Fibroblast of villous mesenchyme (primary cell): Measurements from ENCODE around the gene ACOT7. TPM values are rescaled to one million over a fixed set of nuclear protein-coding genes. Genes with fewer than 3 reads are reported as not detected.

Source experiments
- DNase-seq: peaks from one replicate; pipeline ENCODE4 v3.0.0-alpha.2; 2010; ENCODE audit warnings: low read depth
- H3K4me3 ChIP-seq: 2 replicates; pipeline ENCODE4 v1.5.1; 2011; ENCODE audit warnings: low read depth, mild to moderate bottlenecking, low read length
- total RNA-seq: library from RNA; depleted of rRNA; stranded (reverse); fragments of >200 nt; gene quantifications from 2 replicates; pipeline ENCODE4 v1.2.3, GENCODE V29; 2012
- TF ChIP-seq, protein P1 (sequence below): IDR thresholded peaks from 2 replicates; pipeline ENCODE4 v1.5.1; 2012; ENCODE audit warnings: low read depth, mild to moderate bottlenecking, low read length; ENCODE audit not compliant: insufficient read depth

ACOT7 gene
- total RNA-seq, 1 donor = 17.3 TPM

DNA sequence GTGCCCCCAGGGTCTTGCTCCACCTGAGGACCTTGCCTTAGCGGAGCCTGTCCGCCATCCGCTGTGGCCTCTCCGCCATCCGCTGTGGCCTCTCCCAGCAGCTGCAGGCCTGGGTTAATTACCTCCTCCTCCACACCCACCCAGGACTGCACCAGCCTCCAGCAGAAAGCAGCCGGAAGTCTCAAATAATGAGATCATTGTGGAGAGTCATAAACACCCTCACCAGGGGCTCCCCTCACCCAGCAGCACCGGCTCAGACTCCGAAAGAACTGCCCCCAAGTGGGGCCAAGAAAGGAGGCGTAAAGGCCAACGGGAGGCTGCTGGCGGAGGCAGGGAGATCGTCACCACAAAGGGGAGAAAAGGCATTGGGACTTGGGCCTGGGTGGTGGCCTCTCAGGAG, 122.0 kb downstream of the ACOT7 start:
- no peak overlapping the region for H3K4me3 ChIP-seq
- peak; percentile 39 for DNase-seq
- TF ChIP-seq, protein P1, sequence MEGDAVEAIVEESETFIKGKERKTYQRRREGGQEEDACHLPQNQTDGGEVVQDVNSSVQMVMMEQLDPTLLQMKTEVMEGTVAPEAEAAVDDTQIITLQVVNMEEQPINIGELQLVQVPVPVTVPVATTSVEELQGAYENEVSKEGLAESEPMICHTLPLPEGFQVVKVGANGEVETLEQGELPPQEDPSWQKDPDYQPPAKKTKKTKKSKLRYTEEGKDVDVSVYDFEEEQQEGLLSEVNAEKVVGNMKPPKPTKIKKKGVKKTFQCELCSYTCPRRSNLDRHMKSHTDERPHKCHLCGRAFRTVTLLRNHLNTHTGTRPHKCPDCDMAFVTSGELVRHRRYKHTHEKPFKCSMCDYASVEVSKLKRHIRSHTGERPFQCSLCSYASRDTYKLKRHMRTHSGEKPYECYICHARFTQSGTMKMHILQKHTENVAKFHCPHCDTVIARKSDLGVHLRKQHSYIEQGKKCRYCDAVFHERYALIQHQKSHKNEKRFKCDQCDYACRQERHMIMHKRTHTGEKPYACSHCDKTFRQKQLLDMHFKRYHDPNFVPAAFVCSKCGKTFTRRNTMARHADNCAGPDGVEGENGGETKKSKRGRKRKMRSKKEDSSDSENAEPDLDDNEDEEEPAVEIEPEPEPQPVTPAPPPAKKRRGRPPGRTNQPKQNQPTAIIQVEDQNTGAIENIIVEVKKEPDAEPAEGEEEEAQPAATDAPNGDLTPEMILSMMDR = no peak

DNA sequence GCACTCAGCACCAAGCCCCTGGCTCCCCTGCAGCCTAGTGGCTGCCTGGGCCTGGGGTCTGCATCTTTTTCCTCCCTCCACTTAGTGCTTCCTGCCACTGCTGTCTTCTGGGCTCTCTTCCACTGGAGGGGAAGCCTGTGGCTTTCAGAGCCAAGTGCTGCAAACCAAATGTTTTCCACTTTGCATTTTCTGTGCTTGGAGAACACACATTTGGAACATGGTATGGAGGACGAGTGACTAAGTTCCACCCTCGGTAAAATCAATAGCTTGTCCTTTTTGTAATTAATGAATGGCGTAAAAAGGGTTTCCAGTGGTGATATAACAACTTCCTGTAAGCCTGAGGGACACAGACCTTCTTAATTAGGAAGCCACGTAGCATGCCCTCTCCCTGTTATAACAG, 122.6 kb downstream of the ACOT7 start:
- no peak overlapping the region for H3K4me3 ChIP-seq
- TF ChIP-seq, protein P1 = no peak
- no peak for DNase-seq

DNA sequence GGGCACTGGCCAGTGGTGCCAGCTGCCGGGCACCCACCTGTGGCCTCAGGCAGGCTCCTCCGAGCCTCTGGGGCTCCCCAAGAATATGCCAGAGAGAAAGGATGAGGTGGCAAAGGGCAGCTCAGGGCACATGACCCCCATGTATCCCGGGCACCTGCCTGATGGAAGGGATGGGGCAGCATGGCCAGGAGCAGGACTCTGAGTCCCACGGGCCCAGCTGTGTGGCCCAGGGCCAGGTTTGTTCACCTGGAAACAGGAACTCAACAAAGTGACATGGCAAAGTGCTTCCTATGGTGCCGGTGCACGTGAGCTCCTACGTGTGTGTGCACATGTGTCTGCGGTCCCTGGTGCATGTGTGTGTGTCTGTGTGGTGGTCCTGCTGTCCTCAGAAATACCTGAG, 123.2 kb downstream of the ACOT7 start:
- H3K4me3 ChIP-seq = no peak overlapping the region
- TF ChIP-seq, protein P1 = no peak
- no peak for DNase-seq

DNA sequence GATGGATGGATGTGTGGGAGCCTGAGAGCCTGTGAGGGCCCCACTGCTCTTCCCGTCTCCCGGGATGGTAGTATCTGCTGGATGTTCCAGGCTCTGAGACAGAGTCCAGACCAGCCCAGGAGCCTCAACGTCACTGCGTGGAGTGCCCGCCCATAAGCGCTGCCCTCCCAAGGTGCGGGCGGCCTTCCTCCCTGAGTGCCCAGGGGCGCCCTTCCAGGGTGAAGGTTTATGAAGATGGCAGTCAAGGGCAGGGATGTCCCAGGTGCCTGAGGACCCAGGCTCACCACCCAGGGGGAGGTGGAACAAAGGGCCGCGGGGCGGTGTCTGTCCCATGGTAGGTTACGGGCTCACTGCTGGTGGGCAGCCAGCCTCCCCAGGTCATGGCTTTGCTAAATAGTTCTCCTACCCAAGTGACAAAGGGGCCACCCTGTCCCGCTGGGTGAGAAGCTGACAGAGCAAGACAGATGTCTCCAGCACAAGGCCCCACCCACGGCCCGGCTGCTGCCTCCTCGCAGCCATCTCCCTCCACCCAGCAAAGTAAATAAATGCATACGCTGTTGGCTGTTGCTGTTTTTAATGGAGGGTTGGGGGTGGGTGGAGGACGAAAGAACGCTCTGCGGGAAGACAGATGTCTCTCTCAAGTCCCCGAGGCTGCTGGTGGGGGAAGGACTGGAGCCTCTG, 123.7 kb downstream of the ACOT7 start:
- H3K4me3 ChIP-seq = no peak overlapping the region
- DNase-seq = no peak
- TF ChIP-seq, protein P1 = no peak

DNA sequence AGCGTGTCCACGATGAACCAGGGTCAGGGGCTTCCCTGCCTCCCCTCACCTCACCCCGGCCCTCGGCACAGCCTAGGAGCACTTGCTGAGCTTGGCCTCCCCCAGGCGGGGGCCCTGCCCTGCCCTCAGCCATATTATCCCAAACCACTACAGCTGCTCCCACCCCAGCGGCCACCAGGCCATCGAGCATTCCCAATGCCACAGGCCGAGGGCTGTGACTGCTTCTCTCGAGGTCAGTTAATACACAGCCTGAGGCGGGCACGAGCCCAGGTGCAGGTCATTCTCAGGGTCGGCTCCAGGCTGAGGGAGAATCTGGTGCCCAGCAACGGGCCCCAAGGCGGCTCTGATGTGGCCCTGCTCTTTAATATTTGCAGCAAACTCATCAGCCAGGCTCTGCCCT, 124.3 kb downstream of the ACOT7 start:
- TF ChIP-seq, protein P1 = no peak
- H3K4me3 ChIP-seq = no peak overlapping the region
- no peak for DNase-seq

DNA sequence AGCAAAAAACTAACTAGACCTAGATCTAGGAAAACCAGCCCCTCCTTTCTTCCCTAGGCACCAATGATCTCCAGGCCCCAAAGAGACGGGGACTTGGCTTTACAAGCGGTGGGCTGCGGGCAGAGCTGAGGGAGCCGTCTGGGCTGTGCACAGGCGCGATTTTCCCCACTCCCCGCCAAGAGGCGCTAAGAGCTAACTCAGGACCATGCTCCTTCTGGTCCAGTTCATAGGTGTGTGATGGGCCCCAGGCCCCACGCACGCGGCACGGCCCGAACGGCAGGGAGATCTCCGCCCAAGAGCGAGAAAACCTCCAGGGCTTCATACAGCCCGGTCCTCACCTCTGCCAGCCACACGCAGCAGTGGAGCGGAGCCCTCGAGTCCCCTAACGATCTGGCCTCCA, 125.2 kb downstream of the ACOT7 start:
- TF ChIP-seq, protein P1 = peak; percentile 8
- H3K4me3 ChIP-seq = no peak overlapping the region
- DNase-seq = no peak

DNA sequence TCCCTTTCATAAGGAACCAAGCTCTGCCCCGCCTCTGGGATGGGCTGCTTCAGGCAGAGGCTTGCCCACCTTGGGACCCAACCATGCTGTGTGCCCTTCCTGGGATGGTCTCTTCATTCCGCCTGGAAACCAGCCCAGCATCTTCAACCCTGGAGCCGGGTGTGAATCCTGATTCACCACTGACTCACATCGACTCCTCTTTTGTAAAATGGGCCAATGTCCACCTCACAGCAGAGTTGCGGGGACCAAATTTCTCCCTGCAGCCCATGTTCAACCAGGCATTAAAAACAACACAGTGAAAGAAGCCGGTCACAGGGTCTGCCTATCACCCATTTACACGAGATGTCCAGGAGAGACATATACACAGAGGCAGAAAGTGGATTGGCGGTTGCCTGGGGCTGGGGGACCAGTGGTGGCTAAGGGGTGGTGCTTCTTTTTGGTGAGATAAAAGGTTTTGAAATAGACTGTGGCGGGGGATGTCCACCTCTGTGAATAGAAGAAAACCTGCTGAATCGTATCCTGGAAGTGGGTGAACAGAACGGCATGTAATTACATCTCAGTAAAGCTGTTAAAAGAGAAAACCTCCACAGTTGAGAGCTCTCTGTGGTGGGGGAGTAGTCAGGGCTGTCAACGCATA, 125.8 kb downstream of the ACOT7 start:
- DNase-seq = no peak
- TF ChIP-seq, protein P1 = no peak
- no peak overlapping the region for H3K4me3 ChIP-seq
